BLaER1 (cell line): ENCODE results near the gene NSD1.
"Not testable (repeated sequence)": the region's sequence is repeated elsewhere in the genome, so short reads cannot be mapped to it uniquely, and the experiment has no call there.

Experiments used
- H3K27ac ChIP-seq: shearing (Covaris generic); formaldehyde crosslinking; 2 replicates; pipeline ENCODE4 v1.8.1; 2022
- H3K27me3 ChIP-seq: shearing (Covaris generic); formaldehyde crosslinking; 2 replicates; pipeline ENCODE4 v1.8.1; 2022
- H3K36me3 ChIP-seq: shearing (Covaris generic); formaldehyde crosslinking; 2 replicates; pipeline ENCODE4 v1.8.1; 2022
- H3K4me1 ChIP-seq: shearing (Covaris generic); formaldehyde crosslinking; 2 replicates; pipeline ENCODE4 v1.8.1; 2022
- H3K4me2 ChIP-seq: shearing (Covaris generic); formaldehyde crosslinking; 2 replicates; pipeline ENCODE4 v1.8.1; 2022
- H3K4me3 ChIP-seq: shearing (Covaris generic); formaldehyde crosslinking; 2 replicates; pipeline ENCODE4 v1.8.1; 2022
- H3K9ac ChIP-seq: shearing (Covaris generic); formaldehyde crosslinking; 2 replicates; pipeline ENCODE4 v1.8.1; 2022
- H3K9me3 ChIP-seq: shearing (Covaris generic); formaldehyde crosslinking; 2 replicates; pipeline ENCODE4 v1.8.1; 2022
- H4K20me1 ChIP-seq: shearing (Covaris generic); formaldehyde crosslinking; 2 replicates; pipeline ENCODE4 v1.8.1; 2022
- Cebpa-rat ChIP-seq: shearing (Covaris generic); IDR thresholded peaks from 2 replicates; pipeline ENCODE4 v1.8.1; 2022

The NSD1 gene

GRCh38 chr5:177302354-177303110 is 169.0 kb downstream of the NSD1 start:
- Histone ChIP-seq H3K4me3 (peak overlapping the region; percentile 89), H3K4me2 (peak overlapping the region; percentile 100), H3K4me1 (peaks cover 84% of the 10 kb centered on the region), H3K27me3 (no peaks in the 10 kb centered on the region), H3K36me3 (peaks cover 58% of the 10 kb centered on the region), H4K20me1 (peaks cover 77% of the 10 kb centered on the region), H3K27ac (peak overlapping the region; percentile 94), H3K9me3 (no peaks in the 10 kb centered on the region), H3K9ac (peak overlapping the region; percentile 92)
- no peak for TF ChIP-seq Cebpa-rat

GRCh38 chr5:177303121-177303924 is 169.8 kb downstream of the NSD1 start, which contains the start of the genes PRELID1 and RAB24:
Gene PRELID1, plus strand, starts transcription at chr5:177303799. Its CDS starts 187 bp downstream, at chr5:177303986.
Gene RAB24, minus strand, starts transcription at chr5:177303719. Its CDS starts 431 bp downstream, at chr5:177303288.
- Histone ChIP-seq H3K4me1 (peaks cover 84% of the 10 kb centered on the region), H3K4me2 (peak within 1 kb of the TSS; percentile 100), H3K36me3 (peaks cover 56% of the 10 kb centered on the region), H4K20me1 (peaks cover 78% of the 10 kb centered on the region), H3K27me3 (no peaks in the 10 kb centered on the region), H3K9me3 (no peaks in the 10 kb centered on the region), H3K9ac (peak within 1 kb of the TSS; percentile 92), H3K27ac (peak within 1 kb of the TSS; percentile 94), H3K4me3 (peak within 1 kb of the TSS; percentile 89)
- no peak for TF ChIP-seq Cebpa-rat

GRCh38 chr5:177303925-177304391 is 170.4 kb downstream of the NSD1 start:
- peaks cover 76% of the 10 kb centered on the region for H4K20me1 ChIP-seq
- H3K9ac ChIP-seq, result peak overlapping the region; percentile 92
- peaks cover 84% of the 10 kb centered on the region for H3K4me1 ChIP-seq
- H3K27me3 ChIP-seq, result no peaks in the 10 kb centered on the region
- H3K4me2 ChIP-seq, result peak overlapping the region; percentile 100
- H3K9me3 ChIP-seq, result no peaks in the 10 kb centered on the region
- peak overlapping the region; percentile 94 for H3K27ac ChIP-seq
- H3K4me3 ChIP-seq, result peak overlapping the region; percentile 89
- peaks cover 55% of the 10 kb centered on the region for H3K36me3 ChIP-seq
- TF ChIP-seq Cebpa-rat, result no peak

- Histone ChIP-seq H3K4me1 (peaks cover 84% of the 10 kb centered on the region), H3K27ac (peak overlapping the region; percentile 94), H3K9ac (peak overlapping the region; percentile 92), H3K36me3 (peaks cover 57% of the 10 kb centered on the region), H3K4me2 (peak overlapping the region; percentile 100), H4K20me1 (peaks cover 76% of the 10 kb centered on the region), H3K27me3 (no peaks in the 10 kb centered on the region), H3K9me3 (no peaks in the 10 kb centered on the region), H3K4me3 (peak overlapping the region; percentile 89)
- no peak for TF ChIP-seq Cebpa-rat
Observed at GRCh38 chr5:177304392-177305119, 171.0 kb downstream of the NSD1 start.

GRCh38 chr5:177306103-177306640 is 172.6 kb downstream of the NSD1 start:
- Histone ChIP-seq H3K36me3 (peaks cover 63% of the 10 kb centered on the region), H3K27ac (peak overlapping the region; percentile 97; the same call in 1 of the 2 replicates), H3K4me3 (0 out of 2 replicates have a peak overlapping the region, but pooled peaks have one; percentile 89), H3K4me2 (peak overlapping the region; percentile 100), H3K9ac (peak overlapping the region; percentile 92; the same call in 1 of the 2 replicates), H3K4me1 (peaks cover 82% of the 10 kb centered on the region), H4K20me1 (peaks cover 81% of the 10 kb centered on the region)
- not testable (repeated sequence) for H3K9me3 ChIP-seq, H3K27me3 ChIP-seq

GRCh38 chr5:177306674-177307543 is 173.3 kb downstream of the NSD1 start:
- TF ChIP-seq Cebpa-rat, result peak; percentile 82

GRCh38 chr5:177307544-177308363 is 174.2 kb downstream of the NSD1 start:
- H3K27ac ChIP-seq, result peak overlapping the region; percentile 97
- H3K4me2 ChIP-seq, result peak overlapping the region; percentile 100
- no peaks in the 10 kb centered on the region for H3K27me3 ChIP-seq
- H3K9ac ChIP-seq, result peak overlapping the region; percentile 98
- peaks cover 71% of the 10 kb centered on the region for H3K4me1 ChIP-seq
- TF ChIP-seq Cebpa-rat, result no peak
- H3K9me3 ChIP-seq, result no peaks in the 10 kb centered on the region
- peak overlapping the region; percentile 92 for H3K4me3 ChIP-seq
- peaks cover 52% of the 10 kb centered on the region for H3K36me3 ChIP-seq
- H4K20me1 ChIP-seq, result peaks cover 83% of the 10 kb centered on the region

More at GRCh38 chr5:177306674-177307543, 173.3 kb downstream of the NSD1 start:
- peak overlapping the region; percentile 97 for H3K27ac ChIP-seq
- H3K4me1 ChIP-seq, result peaks cover 74% of the 10 kb centered on the region
- H3K4me3 ChIP-seq, result peak overlapping the region; percentile 92
- H3K9me3 ChIP-seq, result no peaks in the 10 kb centered on the region
- H4K20me1 ChIP-seq, result peaks cover 78% of the 10 kb centered on the region
- H3K9ac ChIP-seq, result peak overlapping the region; percentile 98
- H3K4me2 ChIP-seq, result peak overlapping the region; percentile 100
- H3K27me3 ChIP-seq, result no peaks in the 10 kb centered on the region
- peaks cover 55% of the 10 kb centered on the region for H3K36me3 ChIP-seq

- H4K20me1 ChIP-seq, result peaks cover 92% of the 10 kb centered on the region
- H3K27ac ChIP-seq, result peak overlapping the region; percentile 97
- no peak for TF ChIP-seq Cebpa-rat
- H3K4me1 ChIP-seq, result peaks cover 81% of the 10 kb centered on the region
- peak overlapping the region; percentile 100 for H3K4me2 ChIP-seq
- H3K9me3 ChIP-seq, result no peaks in the 10 kb centered on the region
- H3K4me3 ChIP-seq, result peak overlapping the region; percentile 92
- H3K36me3 ChIP-seq, result peaks cover 52% of the 10 kb centered on the region
- H3K27me3 ChIP-seq, result no peaks in the 10 kb centered on the region
- H3K9ac ChIP-seq, result peak overlapping the region; percentile 98
Observed at GRCh38 chr5:177308740-177309139, 175.2 kb downstream of the NSD1 start.
